ENCODE measurements around the gene BAZ1A.

- no peak for TF ChIP-seq POLR2A (IDR thresholded peaks at IDR 0.05; ENCODE audit: low read depth)
- TF ChIP-seq, protein P1, sequence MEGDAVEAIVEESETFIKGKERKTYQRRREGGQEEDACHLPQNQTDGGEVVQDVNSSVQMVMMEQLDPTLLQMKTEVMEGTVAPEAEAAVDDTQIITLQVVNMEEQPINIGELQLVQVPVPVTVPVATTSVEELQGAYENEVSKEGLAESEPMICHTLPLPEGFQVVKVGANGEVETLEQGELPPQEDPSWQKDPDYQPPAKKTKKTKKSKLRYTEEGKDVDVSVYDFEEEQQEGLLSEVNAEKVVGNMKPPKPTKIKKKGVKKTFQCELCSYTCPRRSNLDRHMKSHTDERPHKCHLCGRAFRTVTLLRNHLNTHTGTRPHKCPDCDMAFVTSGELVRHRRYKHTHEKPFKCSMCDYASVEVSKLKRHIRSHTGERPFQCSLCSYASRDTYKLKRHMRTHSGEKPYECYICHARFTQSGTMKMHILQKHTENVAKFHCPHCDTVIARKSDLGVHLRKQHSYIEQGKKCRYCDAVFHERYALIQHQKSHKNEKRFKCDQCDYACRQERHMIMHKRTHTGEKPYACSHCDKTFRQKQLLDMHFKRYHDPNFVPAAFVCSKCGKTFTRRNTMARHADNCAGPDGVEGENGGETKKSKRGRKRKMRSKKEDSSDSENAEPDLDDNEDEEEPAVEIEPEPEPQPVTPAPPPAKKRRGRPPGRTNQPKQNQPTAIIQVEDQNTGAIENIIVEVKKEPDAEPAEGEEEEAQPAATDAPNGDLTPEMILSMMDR (IDR thresholded peaks at IDR 0.05): no peak
- TF ChIP-seq POLR2AphosphoS5 (IDR thresholded peaks at IDR 0.05): no peak
Observed at GRCh38 chr14:34794217-34794616, 80.9 kb downstream of the BAZ1A start.

All from esophagus muscularis mucosa (tissue), 3 donors.